ENCODE data around the gene LCN6.

GRCh38 chr9:136789523-136789937 is 41.2 kb upstream of the LCN6 start:
- TF ChIP-seq EZH2 (optimal IDR thresholded peaks at IDR 0.05; ENCODE audit: low read depth, low read length), result no peak
- no peak for TF ChIP-seq CTCF (IDR thresholded peaks at IDR 0.05; ENCODE audit: low read length)
